AG10803 (cell line): ENCODE measurements around the gene CATSPER3.

Source experiments
- DNase-seq: peaks from one replicate; pipeline ENCODE4 v3.0.0; 2010; ENCODE audit warnings: low read depth
- H3K4me3 ChIP-seq: 2 replicates; pipeline ENCODE4 v1.5.1; 2011; ENCODE audit warnings: mild to moderate bottlenecking, low read length, control low read depth
- CTCF ChIP-seq: conservative IDR thresholded peaks from 2 replicates; pipeline ENCODE4 v1.5.1; 2011; ENCODE audit warnings: mild to moderate bottlenecking, low read length, control low read depth, inconsistent platforms

The CATSPER3 gene

GRCh38 chr5:135061001-135061400 is 93.3 kb downstream of the CATSPER3 start:
- H3K4me3 ChIP-seq: no peak overlapping the region
- DNase-seq: no peak
- TF ChIP-seq CTCF: no peak
